SKM-1 (cell line): ENCODE measurements around the gene THOC1.
"Not testable (repeated sequence)": the region's sequence is repeated elsewhere in the genome, so short reads cannot be mapped to it uniquely, and the experiment has no call there.

Source experiments
- DNase-seq: peaks from one replicate; lab custom pipeline; 2025; ENCODE audit not compliant: unreplicated experiment; lab: John Stamatoyannopoulos, UW

Gene THOC1

GRCh38 chr18:267688-268552, at the start of gene THOC1:
THOC1 (minus strand) TSS chr18:268047; CDS start chr18:268019, 28 bp downstream.
- DNase-seq: peak; percentile 47

- DNase-seq: no peak
Measured at GRCh38 chr18:317618-318017, 49.8 kb upstream of the THOC1 start.

- no peak for DNase-seq
Measured at GRCh38 chr18:316393-316792, 48.5 kb upstream of the THOC1 start.

- DNase-seq: no peak
Measured at GRCh38 chr18:313931-314330, 46.1 kb upstream of the THOC1 start.

GRCh38 chr18:312415-312814, 44.6 kb upstream of the THOC1 start:
- DNase-seq: no peak

- DNase-seq: no peak
Measured at GRCh38 chr18:310042-310441, 42.2 kb upstream of the THOC1 start.

- DNase-seq: not testable (repeated sequence)
Measured at GRCh38 chr18:308086-308485, 40.2 kb upstream of the THOC1 start.

GRCh38 chr18:306608-307255, 38.9 kb upstream of the THOC1 start:
- DNase-seq: no peak

- no peak for DNase-seq
Measured at GRCh38 chr18:305003-305501, 37.2 kb upstream of the THOC1 start.

GRCh38 chr18:303607-304006, 35.8 kb upstream of the THOC1 start:
- no peak for DNase-seq

GRCh38 chr18:303011-303410, 35.2 kb upstream of the THOC1 start:
- DNase-seq: no peak

- DNase-seq: no peak
Measured at GRCh38 chr18:302097-302496, 34.2 kb upstream of the THOC1 start.

- no peak for DNase-seq
Measured at GRCh38 chr18:297936-298335, 30.1 kb upstream of the THOC1 start.

GRCh38 chr18:295756-296490, 28.1 kb upstream of the THOC1 start:
- DNase-seq: no peak

GRCh38 chr18:294566-294965, 26.7 kb upstream of the THOC1 start:
- no peak for DNase-seq

- no peak for DNase-seq
Measured at GRCh38 chr18:293536-293935, 25.7 kb upstream of the THOC1 start.

GRCh38 chr18:292271-292670, 24.4 kb upstream of the THOC1 start:
- DNase-seq: no peak

GRCh38 chr18:289970-290369, 22.1 kb upstream of the THOC1 start:
- not testable (repeated sequence) for DNase-seq

- no peak for DNase-seq
Measured at GRCh38 chr18:289026-289425, 21.2 kb upstream of the THOC1 start.

GRCh38 chr18:286515-287310, 18.9 kb upstream of the THOC1 start:
- no peak for DNase-seq

GRCh38 chr18:285817-286216, 18.0 kb upstream of the THOC1 start:
- no peak for DNase-seq
